ENCODE results near the gene MAP2K1.

- TF ChIP-seq CTCF (IDR thresholded peaks at IDR 0.05 in 4 of 5, conservative IDR thresholded peaks at IDR 0.05 in 1 of 5) (no peak), POLR2A (IDR thresholded peaks at IDR 0.05) (no peak)
These were observed 129.2 kb downstream of the MAP2K1 start for GRCh38 chr15:66515901-66516322.

Measured in gastrocnemius medialis (tissue), 4 donors.